Stimulated activated CD4-positive, alpha-beta T cell treated with anti-CD3 and anti-CD28 coated beads, Interleukin-15, amount 100 ng/mL, for 48 hours (primary cell): ENCODE data around the gene DYSF.

ENCODE experiments used
- DNase-seq, 2 donors: peaks; one replicate each; pipeline ENCODE4 v3.0.0-alpha.2; 2020; ENCODE audit warnings: low read depth in 2 of 2

DYSF gene

GRCh38 chr2:71502941-71503738 is 49.8 kb downstream of the DYSF start:
- no peak for DNase-seq

- DNase-seq = no peak
Observed at GRCh38 chr2:71503837-71504236, 50.5 kb downstream of the DYSF start.

GRCh38 chr2:71504611-71505010 is 51.2 kb downstream of the DYSF start:
- no peak for DNase-seq

GRCh38 chr2:71505086-71505769 is 51.9 kb downstream of the DYSF start:
- no peak for DNase-seq

GRCh38 chr2:71505770-71506140 is 52.4 kb downstream of the DYSF start:
- DNase-seq = no peak

- DNase-seq = no peak
Observed at GRCh38 chr2:71506222-71507153, 53.1 kb downstream of the DYSF start.

- no peak for DNase-seq
Observed at GRCh38 chr2:71507476-71507875, 54.1 kb downstream of the DYSF start.

- peak; percentile 43 to 51 for DNase-seq
Observed at GRCh38 chr2:71510196-71510807, 56.9 kb downstream of the DYSF start.

- DNase-seq = no peak
Observed at GRCh38 chr2:71510938-71511337, 57.6 kb downstream of the DYSF start.

GRCh38 chr2:71511776-71512175 is 58.4 kb downstream of the DYSF start:
- DNase-seq = no peak

GRCh38 chr2:71512386-71512785 is 59.0 kb downstream of the DYSF start:
- DNase-seq = no peak

GRCh38 chr2:71513096-71513495 is 59.7 kb downstream of the DYSF start:
- no peak for DNase-seq

- no peak for DNase-seq
Observed at GRCh38 chr2:71513721-71514120, 60.4 kb downstream of the DYSF start.

- no peak for DNase-seq
Observed at GRCh38 chr2:71516253-71516888, 63.0 kb downstream of the DYSF start.

GRCh38 chr2:71517851-71518250 is 64.5 kb downstream of the DYSF start:
- no peak for DNase-seq

- no peak for DNase-seq
Observed at GRCh38 chr2:71521436-71521950, 68.1 kb downstream of the DYSF start.

GRCh38 chr2:71524476-71524875 is 71.1 kb downstream of the DYSF start:
- DNase-seq = no peak

- DNase-seq = no peak
Observed at GRCh38 chr2:71526141-71526540, 72.8 kb downstream of the DYSF start.

GRCh38 chr2:71526975-71527374 is 73.6 kb downstream of the DYSF start:
- DNase-seq = no peak

GRCh38 chr2:71528131-71528591 is 74.8 kb downstream of the DYSF start:
- no peak for DNase-seq

- DNase-seq = no peak
Observed at GRCh38 chr2:71528749-71529148, 75.4 kb downstream of the DYSF start.
